KMS-11 (cell line): ENCODE data around the gene GK.
"Not testable (repeated sequence)": the region's sequence is repeated elsewhere in the genome, so short reads cannot be mapped to it uniquely, and the experiment has no call there.

Experiments
- H2AFZ ChIP-seq: fragments of 200-600 bp; sonication (generic); 2 replicates; pipeline ENCODE4 v1.6.1; 2016; ENCODE audit warnings: antibody characterized with exemption, mixed run types, low read depth
- H3K27ac ChIP-seq: fragments of 200-600 bp; sonication (generic); 2 replicates; pipeline ENCODE4 v1.6.1; 2016; ENCODE audit warnings: mild to moderate bottlenecking, mixed run types
- H3K27me3 ChIP-seq: fragments of 200-600 bp; sonication (generic); 2 replicates; pipeline ENCODE4 v1.6.1; 2017; ENCODE audit warnings: mild to moderate bottlenecking, low read depth, mixed run types, moderate library complexity; ENCODE audit not compliant: insufficient read depth
- H3K36me3 ChIP-seq: fragments of 200-600 bp; sonication (generic); 2 replicates; pipeline ENCODE4 v1.6.1; 2017; ENCODE audit warnings: mild to moderate bottlenecking, mixed run types; ENCODE audit not compliant: insufficient read depth
- H3K4me1 ChIP-seq: fragments of 200-600 bp; sonication (generic); 2 replicates; pipeline ENCODE4 v1.6.1; 2016; ENCODE audit warnings: mild to moderate bottlenecking, low read depth, mixed run types; ENCODE audit not compliant: poor library complexity, severe bottlenecking
- H3K4me2 ChIP-seq: fragments of 200-600 bp; sonication (generic); 2 replicates; pipeline ENCODE4 v1.7.0; 2016; ENCODE audit warnings: mild to moderate bottlenecking, mixed run types
- H3K4me3 ChIP-seq: fragments of 200-600 bp; sonication (generic); IDR thresholded peaks from 2 replicates; pipeline ENCODE4 v1.6.1; 2017; ENCODE audit warnings: low read depth, low read length, mixed read lengths; ENCODE audit not compliant: insufficient read depth
- H3K79me2 ChIP-seq: fragments of 200-600 bp; sonication (generic); 2 replicates; pipeline ENCODE4 v1.6.1; 2016; ENCODE audit warnings: low read depth, mixed run types; ENCODE audit not compliant: insufficient read depth
- H3K9ac ChIP-seq: fragments of 200-600 bp; sonication (generic); 2 replicates; pipeline ENCODE4 v1.6.1; 2016; ENCODE audit warnings: mild to moderate bottlenecking, mixed run types
- H4K20me1 ChIP-seq: fragments of 200-600 bp; sonication (generic); 2 replicates; pipeline ENCODE4 v1.6.1; 2016; ENCODE audit warnings: mild to moderate bottlenecking, mixed run types; ENCODE audit not compliant: insufficient read depth
- TF ChIP-seq, protein P1 (sequence below): fragments of 200-600 bp; sonication (generic); conservative IDR thresholded peaks from 2 replicates; pipeline ENCODE4 v1.6.1; 2017; ENCODE audit warnings: low read depth, mild to moderate bottlenecking, antibody characterized with exemption, low read length, moderate library complexity, mixed read lengths

The GK gene

GRCh38 chrX:30620980-30621618 lies 32.1 kb upstream of the GK start:
- Histone ChIP-seq H4K20me1 (no peaks in the 10 kb centered on the region), H3K9ac (no peak overlapping the region), H3K27me3 (no peaks in the 10 kb centered on the region), H2AFZ (no peak overlapping the region), H3K79me2 (no peaks in the 10 kb centered on the region), H3K4me1 (no peaks in the 10 kb centered on the region), H3K4me2 (no peak overlapping the region), H3K36me3 (no peaks in the 10 kb centered on the region), H3K27ac (no peak overlapping the region), H3K4me3 (no peak overlapping the region)
- TF ChIP-seq, protein P1, sequence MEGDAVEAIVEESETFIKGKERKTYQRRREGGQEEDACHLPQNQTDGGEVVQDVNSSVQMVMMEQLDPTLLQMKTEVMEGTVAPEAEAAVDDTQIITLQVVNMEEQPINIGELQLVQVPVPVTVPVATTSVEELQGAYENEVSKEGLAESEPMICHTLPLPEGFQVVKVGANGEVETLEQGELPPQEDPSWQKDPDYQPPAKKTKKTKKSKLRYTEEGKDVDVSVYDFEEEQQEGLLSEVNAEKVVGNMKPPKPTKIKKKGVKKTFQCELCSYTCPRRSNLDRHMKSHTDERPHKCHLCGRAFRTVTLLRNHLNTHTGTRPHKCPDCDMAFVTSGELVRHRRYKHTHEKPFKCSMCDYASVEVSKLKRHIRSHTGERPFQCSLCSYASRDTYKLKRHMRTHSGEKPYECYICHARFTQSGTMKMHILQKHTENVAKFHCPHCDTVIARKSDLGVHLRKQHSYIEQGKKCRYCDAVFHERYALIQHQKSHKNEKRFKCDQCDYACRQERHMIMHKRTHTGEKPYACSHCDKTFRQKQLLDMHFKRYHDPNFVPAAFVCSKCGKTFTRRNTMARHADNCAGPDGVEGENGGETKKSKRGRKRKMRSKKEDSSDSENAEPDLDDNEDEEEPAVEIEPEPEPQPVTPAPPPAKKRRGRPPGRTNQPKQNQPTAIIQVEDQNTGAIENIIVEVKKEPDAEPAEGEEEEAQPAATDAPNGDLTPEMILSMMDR = no peak

- H3K36me3 ChIP-seq = no peaks in the 10 kb centered on the region
- H3K79me2 ChIP-seq = no peaks in the 10 kb centered on the region
- H3K4me2 ChIP-seq = no peak overlapping the region
- H3K4me1 ChIP-seq = no peaks in the 10 kb centered on the region
- no peak overlapping the region for H3K27ac ChIP-seq
- no peak overlapping the region for H3K9ac ChIP-seq
- TF ChIP-seq, protein P1 = no peak
- H4K20me1 ChIP-seq = no peaks in the 10 kb centered on the region
- H3K27me3 ChIP-seq = no peaks in the 10 kb centered on the region
- no peak overlapping the region for H3K4me3 ChIP-seq
- no peak overlapping the region for H2AFZ ChIP-seq
Measured at GRCh38 chrX:30622361-30622760, 30.9 kb upstream of the GK start.

DNA sequence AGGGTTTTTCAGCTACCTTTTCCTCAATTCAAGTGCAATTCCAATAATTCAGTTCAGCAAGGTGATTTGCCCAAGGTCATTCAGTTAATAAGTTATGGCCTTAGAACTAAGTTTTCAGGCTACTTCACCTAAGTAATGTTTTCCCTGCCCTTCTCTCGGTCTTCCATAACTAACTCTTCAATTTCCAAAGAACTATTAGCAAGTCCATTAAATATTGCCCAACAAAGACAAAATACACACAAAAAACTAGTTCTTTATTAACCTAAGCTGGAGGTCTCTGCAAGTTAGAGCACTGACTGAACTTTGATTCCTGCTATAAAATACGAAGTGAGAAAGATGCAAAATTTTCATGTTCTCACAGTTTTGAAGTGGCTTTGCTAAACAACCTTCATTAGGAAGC lies 26.8 kb upstream of the GK start:
- Histone ChIP-seq H2AFZ (no peak overlapping the region), H4K20me1 (no peaks in the 10 kb centered on the region), H3K4me3 (no peak overlapping the region), H3K4me1 (no peaks in the 10 kb centered on the region), H3K27me3 (no peaks in the 10 kb centered on the region), H3K9ac (no peak overlapping the region), H3K4me2 (no peak overlapping the region), H3K36me3 (no peaks in the 10 kb centered on the region), H3K27ac (no peak overlapping the region), H3K79me2 (no peaks in the 10 kb centered on the region)
- TF ChIP-seq, protein P1 = no peak

DNA sequence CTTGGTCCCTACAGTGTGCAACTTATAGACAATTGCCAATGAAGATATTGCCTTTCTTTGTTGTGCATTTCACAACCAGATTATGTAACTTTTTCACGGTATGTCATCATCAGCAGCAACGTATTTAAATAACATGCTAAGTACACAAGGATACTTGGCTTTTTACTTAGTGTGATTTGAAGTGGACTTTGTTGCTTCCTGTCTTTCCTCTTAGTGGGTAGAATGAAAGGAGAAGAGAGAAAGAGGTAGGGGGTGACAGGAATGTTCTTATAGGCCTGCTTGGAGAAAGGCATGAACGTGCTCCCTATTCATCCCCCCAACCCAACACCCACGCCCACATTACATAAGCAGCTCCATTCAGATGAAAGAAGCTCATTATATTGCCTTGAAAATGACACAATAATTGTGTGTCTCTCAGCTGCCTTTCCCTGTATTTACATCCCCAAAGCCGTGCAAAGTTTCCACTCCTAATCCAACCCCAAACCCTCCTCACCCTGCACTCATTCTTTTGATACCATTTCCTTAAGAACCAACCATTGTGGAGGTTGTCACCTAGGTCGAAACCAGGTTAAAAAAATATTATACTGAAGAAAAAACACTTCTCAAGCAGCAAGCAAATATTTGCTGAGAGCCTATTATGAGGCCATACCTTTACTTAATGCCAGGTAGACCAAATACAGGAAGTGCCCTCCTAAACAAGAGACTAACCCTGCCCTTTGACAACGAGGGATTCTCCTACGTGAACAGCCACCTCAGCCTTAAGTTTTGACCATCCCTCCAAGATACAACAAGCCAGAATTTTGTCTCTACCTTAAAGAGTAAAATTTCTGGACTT lies 25.2 kb upstream of the GK start:
- H3K36me3 ChIP-seq = no peaks in the 10 kb centered on the region
- H2AFZ ChIP-seq = no peak overlapping the region
- H3K79me2 ChIP-seq = no peaks in the 10 kb centered on the region
- no peak overlapping the region for H3K27ac ChIP-seq
- H3K27me3 ChIP-seq = no peaks in the 10 kb centered on the region
- H3K4me3 ChIP-seq = no peak overlapping the region
- TF ChIP-seq, protein P1 = no peak
- no peak overlapping the region for H3K9ac ChIP-seq
- no peaks in the 10 kb centered on the region for H3K4me1 ChIP-seq
- H3K4me2 ChIP-seq = no peak overlapping the region
- H4K20me1 ChIP-seq = no peaks in the 10 kb centered on the region

GRCh38 chrX:30634070-30634469 lies 19.2 kb upstream of the GK start:
- not testable (repeated sequence) for H2AFZ ChIP-seq, H3K4me3 ChIP-seq, H3K27ac ChIP-seq, H3K9ac ChIP-seq, H3K4me1 ChIP-seq, H3K79me2 ChIP-seq, H3K36me3 ChIP-seq, H3K27me3 ChIP-seq, H3K4me2 ChIP-seq, H4K20me1 ChIP-seq
